GM11168 (cell line): Measurements from ENCODE around the gene CEP112.

Source experiments
- in situ Hi-C: fragments of 300-500 bp; cut with MboI; formaldehyde crosslinking; loops from one replicate; pipeline ENCODE4 v1.12.0; 2022; ENCODE audit warnings: low sequenced_read_pairs; ENCODE audit not compliant: unreplicated experiment

Gene CEP112

GRCh38 chr17:65593092-65593854, 598.7 kb downstream of the CEP112 start:
- in situ Hi-C loops, result no loop called here

DNA sequence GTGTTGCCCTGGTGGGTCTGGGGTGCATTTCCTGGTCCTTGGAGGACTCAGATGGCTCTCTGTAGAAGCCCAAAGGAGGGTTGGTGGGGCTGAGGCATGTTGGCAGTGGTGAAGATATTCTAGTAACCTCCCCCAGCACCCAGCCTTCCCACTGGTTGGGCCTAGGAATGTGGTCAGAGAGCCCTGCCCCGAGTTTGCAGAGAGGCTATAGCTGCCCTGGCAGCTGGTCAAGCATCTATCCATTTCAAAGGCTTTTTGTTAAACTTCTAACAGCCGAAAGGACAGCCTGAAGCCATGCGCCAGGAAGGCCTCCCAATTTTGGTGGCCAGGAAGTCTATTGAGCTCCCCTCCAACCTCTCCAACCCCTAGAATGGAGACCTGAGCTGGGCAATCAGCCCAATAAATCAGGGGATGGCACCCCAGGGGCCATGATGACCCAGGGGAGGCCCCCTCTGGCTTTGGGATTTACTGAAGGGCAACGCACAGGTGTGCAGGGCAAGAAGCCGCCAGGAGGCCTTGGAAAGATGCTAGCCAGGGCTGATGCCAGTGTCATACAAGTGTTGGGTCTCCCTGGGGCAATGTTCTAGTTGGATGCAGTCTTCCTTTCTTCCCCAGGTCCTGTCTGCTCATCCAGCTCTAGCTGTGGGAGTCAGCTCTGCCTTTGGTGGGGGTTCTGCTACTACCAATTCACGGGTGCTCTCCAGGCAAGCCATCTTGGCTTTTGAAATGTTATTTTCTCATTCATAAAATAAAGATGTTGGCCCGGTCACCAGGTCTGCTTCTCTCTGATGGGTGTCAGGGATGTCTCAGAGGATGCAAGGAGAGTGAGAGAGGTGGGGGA, 599.6 kb downstream of the CEP112 start:
- in situ Hi-C loops, result no loop called here

GRCh38 chr17:65589321-65589720, 602.6 kb downstream of the CEP112 start:
- in situ Hi-C loops, result no loop called here

GRCh38 chr17:65588181-65588808, 603.6 kb downstream of the CEP112 start:
- in situ Hi-C loops, result no loop called here

DNA sequence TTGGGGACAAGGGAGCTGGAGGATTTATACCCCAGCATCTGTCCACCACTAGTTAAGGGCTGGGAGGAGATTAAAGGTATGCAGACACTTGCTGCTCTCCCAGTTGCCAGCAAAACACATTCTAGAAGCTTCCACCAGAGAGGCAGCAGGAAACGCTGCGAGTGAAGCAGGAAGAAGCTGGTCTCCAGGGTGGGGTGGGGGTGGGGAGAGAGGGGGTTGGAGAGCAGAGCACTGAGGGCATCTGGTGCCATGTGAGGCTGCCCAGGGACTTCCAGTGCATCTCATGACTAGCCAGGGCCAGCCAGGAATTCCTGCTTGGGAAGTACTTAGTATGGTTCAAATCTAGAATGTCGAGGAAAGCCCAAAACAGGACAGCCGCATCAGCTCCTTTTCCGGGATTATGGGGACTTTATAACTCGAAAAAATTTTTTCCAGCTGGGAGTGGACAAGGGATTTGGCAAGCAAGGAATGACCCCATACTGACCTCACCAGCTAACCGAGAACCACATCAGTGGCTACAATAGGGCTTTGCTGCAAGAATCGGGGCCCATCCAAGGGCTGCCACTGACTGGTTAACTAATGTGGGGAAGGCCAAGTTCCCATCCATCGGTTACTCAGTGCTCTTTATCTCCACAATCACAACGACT, 604.3 kb downstream of the CEP112 start:
- in situ Hi-C loops, result no loop called here

GRCh38 chr17:65586899-65587298, 605.0 kb downstream of the CEP112 start:
- in situ Hi-C loops, result no loop called here
